ENCODE data around the gene CCT5. TPM values are rescaled to one million over a fixed set of nuclear protein-coding genes. Genes with fewer than 3 reads are reported as not detected.

The CCT5 gene
- total and polyA plus RNA-seq, 10 donors, result 76.9 to 150 (median 115) TPM

- Histone ChIP-seq H3K27me3 (replicated peaks in 1 of 7) (no peaks in the 10 kb centered on the region), H3K27ac (no peak overlapping the region), H3K4me3 (no peak overlapping the region), H3K4me1 (no peaks in the 10 kb centered on the region), H3K9me3 (peaks cover 0 to 25% (median 12%) of the 10 kb centered on the region in 8 donors), H3K36me3 (peaks cover 0 to 82% (median 3%) of the 10 kb centered on the region in 6 donors)
- DNase-seq, result no peak
- intact Hi-C loops (cut with DNase I; ENCODE audit: low total_unique reads), result no loop called here
- TF ChIP-seq POLR2A (IDR thresholded peaks at IDR 0.05), result no peak
- no peak for TF ChIP-seq POLR2AphosphoS5 (IDR thresholded peaks at IDR 0.05)
- TF ChIP-seq CTCF (IDR thresholded peaks at IDR 0.05 in 8 of 11, conservative IDR thresholded peaks at IDR 0.05 in 3 of 11), result no peak
- WGBS, 5 donors, result 69 to 91% (median 86%) methylated on average over 7 of the region's 7 CpGs
Observed at GRCh38 chr5:10227379-10227778, 22.7 kb upstream of the CCT5 start.

GRCh38 chr5:10228288-10228687 lies 21.8 kb upstream of the CCT5 start:
- DNase-seq, result no peak
- no peak overlapping the region for H3K4me3 ChIP-seq
- peaks cover 0 to 84% (median 6%) of the 10 kb centered on the region in 6 donors for H3K36me3 ChIP-seq
- H3K9me3 ChIP-seq, result peaks cover 0 to 25% (median 12%) of the 10 kb centered on the region in 8 donors
- no peaks in the 10 kb centered on the region for H3K27me3 ChIP-seq (replicated peaks in 1 of 7)
- no peak overlapping the region for H3K27ac ChIP-seq
- H3K4me1 ChIP-seq, result no peaks in the 10 kb centered on the region
- TF ChIP-seq CTCF (IDR thresholded peaks at IDR 0.05 in 8 of 11, conservative IDR thresholded peaks at IDR 0.05 in 3 of 11) (no peak), POLR2AphosphoS5 (IDR thresholded peaks at IDR 0.05) (no peak), POLR2A (IDR thresholded peaks at IDR 0.05) (no peak)
- WGBS, 5 donors, result 94 to 98% (median 96%) methylated on average over 1 of the region's 1 CpG
- intact Hi-C loops (cut with DNase I; ENCODE audit: low total_unique reads), result no loop called here

GRCh38 chr5:10229306-10230048 lies 20.6 kb upstream of the CCT5 start:
- DNase-seq, result no peak
- peaks cover 0 to 14% (median 6%) of the 10 kb centered on the region in 8 donors for H3K9me3 ChIP-seq
- peaks cover 0 to 84% (median 6%) of the 10 kb centered on the region in 6 donors for H3K36me3 ChIP-seq
- WGBS, 5 donors, result 90 to 98% (median 94%) methylated on average over 11 of the region's 11 CpGs
- H3K4me1 ChIP-seq, result no peaks in the 10 kb centered on the region
- TF ChIP-seq POLR2AphosphoS5 (IDR thresholded peaks at IDR 0.05) (no peak), CTCF (IDR thresholded peaks at IDR 0.05 in 8 of 11, conservative IDR thresholded peaks at IDR 0.05 in 3 of 11) (no peak), POLR2A (IDR thresholded peaks at IDR 0.05) (no peak)
- H3K27me3 ChIP-seq (replicated peaks in 1 of 7), result no peaks in the 10 kb centered on the region
- intact Hi-C loops (cut with DNase I; ENCODE audit: low total_unique reads), result no loop called here
- no peak overlapping the region for H3K4me3 ChIP-seq
- H3K27ac ChIP-seq, result no peak overlapping the region

- TF ChIP-seq CTCF (IDR thresholded peaks at IDR 0.05 in 8 of 11, conservative IDR thresholded peaks at IDR 0.05 in 3 of 11) (no peak), POLR2AphosphoS5 (IDR thresholded peaks at IDR 0.05) (no peak), POLR2A (IDR thresholded peaks at IDR 0.05) (no peak)
- intact Hi-C loops (cut with DNase I; ENCODE audit: low total_unique reads), result no loop called here
- no peaks in the 10 kb centered on the region for H3K4me1 ChIP-seq
- H3K27ac ChIP-seq, result no peak overlapping the region
- peaks cover 0 to 87% (median 21%) of the 10 kb centered on the region in 6 donors for H3K36me3 ChIP-seq
- no peaks in the 10 kb centered on the region for H3K27me3 ChIP-seq (replicated peaks in 1 of 7)
- WGBS, 5 donors, result 94 to 98% (median 96%) methylated on average over 9 of the region's 9 CpGs
- no peak for DNase-seq
- H3K4me3 ChIP-seq, result no peak overlapping the region
- H3K9me3 ChIP-seq, result no peaks in the 10 kb centered on the region
Observed at GRCh38 chr5:10232386-10232785, 17.7 kb upstream of the CCT5 start.
